Measurements from ENCODE around the gene ZNF276.

Gene ZNF276

DNA sequence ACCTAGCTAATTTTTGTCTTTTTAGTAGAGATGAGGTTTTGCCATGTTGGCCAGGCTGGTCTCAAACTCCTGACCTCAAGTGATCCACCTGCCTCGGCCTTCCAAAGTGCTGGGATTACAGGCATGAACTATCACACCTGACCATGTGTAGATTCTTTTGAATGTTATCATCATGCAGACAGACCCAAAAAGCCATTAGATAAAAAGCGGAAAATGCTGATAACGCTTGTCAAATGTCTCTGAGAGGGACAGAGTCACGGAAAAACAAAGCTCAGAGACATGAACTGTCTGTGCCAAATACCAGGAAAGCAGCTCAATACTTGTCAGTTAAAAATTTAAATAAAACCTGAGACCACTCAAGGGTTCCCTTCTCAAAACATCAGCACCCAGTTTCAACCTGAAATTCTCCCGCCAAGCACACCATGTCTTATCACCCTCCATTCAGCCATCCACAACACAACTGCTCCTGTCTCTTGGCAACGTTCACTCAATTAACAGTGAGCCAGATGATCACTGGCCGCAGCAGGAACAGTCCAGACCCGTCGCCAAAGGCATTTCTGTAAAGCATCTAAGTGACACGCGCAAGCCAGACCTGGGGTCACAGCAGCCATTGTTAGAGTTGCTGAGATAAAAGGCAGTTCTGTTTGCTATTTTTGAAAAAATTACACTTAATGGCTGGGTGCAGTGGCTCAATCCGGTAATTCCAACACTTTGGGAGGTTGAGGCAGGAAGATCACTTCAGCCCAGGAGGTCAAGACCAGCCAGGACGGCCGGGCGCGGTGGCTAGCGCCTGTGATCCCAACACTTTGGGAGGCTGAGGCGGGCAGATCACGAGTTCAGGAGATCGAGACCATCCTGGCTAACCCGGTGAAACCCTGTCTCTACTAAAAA, 65.4 kb downstream of the ZNF276 start:
- no peak for DNase-seq

DNA sequence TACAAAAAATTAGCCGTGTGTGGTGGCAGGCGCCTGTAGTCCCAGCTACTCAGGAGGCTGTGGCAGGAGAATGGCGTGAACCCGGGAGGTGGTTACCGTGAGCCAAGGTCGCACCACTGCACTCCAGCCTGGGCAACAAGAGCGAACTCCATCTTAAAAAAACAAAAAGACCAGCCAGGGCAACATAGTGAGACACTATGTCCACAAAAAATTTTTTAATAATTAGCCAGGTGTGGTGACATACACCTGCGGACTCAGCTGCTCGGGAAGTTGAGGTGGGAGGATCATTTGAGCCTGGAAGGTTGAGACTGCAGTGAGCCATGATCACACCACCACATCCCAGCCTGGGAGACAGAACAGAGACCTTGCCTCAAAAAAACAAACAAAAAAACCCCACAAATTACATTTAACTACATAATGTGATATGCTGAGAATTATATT, 66.0 kb downstream of the ZNF276 start:
- DNase-seq: no peak
